HG03575 (cell line): Measurements from ENCODE around the gene TBC1D16.
"Not testable (repeated sequence)": the region's sequence is repeated elsewhere in the genome, so short reads cannot be mapped to it uniquely, and the experiment has no call there.

Experiments used
- ATAC-seq: cut with Tn5 transposase; IDR thresholded peaks from one replicate; pipeline ENCODE4 v1.9.1; 2021; ENCODE audit not compliant: unreplicated experiment, insufficient number of reproducible peaks, low FRiP score; ENCODE audit errors: extremely low read depth

Gene TBC1D16

GRCh38 chr17:80058311-80058955 lies 22.8 kb upstream of the TBC1D16 start:
- no peak for ATAC-seq

DNA sequence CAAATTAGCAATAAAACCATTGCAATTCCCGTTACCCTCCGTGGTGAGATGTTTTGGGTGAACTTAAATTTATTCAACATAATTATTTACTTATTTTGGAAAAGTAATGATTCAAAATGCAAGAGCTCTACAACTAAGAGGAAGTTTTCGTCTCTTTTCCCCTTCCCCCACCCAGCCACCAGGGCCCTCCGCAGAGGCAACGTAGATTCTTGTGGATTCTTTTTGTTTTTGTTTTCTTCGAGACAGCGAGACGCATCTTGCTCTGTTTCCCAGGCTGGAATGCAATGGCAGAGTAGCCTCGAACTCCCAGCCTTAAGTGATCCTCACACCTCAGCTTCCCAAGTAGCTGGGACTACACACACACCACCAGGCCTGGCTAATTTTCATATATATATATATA lies 19.9 kb upstream of the TBC1D16 start:
- ATAC-seq, result no peak

GRCh38 chr17:80053102-80053501 lies 17.4 kb upstream of the TBC1D16 start:
- ATAC-seq, result no peak

DNA sequence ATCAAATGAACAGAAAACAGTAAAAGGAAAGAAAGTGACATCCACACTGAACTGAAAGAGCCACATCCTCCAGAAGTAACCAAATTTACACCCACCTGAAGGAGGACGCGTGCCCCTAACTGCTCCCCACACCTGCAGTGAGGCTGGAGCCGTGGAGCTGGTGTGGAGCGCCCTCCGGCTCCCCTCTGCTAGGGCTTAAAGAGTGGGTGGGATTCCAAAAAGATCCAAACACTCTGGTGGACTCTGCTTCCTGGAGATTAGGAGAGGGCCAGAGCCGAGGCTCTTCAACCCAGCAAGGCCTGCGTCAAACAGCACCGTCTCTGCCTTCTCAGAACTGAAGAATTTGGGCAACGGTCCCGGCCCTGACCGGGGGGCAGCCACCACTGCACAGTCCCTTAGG lies 16.0 kb upstream of the TBC1D16 start:
- no peak for ATAC-seq

DNA sequence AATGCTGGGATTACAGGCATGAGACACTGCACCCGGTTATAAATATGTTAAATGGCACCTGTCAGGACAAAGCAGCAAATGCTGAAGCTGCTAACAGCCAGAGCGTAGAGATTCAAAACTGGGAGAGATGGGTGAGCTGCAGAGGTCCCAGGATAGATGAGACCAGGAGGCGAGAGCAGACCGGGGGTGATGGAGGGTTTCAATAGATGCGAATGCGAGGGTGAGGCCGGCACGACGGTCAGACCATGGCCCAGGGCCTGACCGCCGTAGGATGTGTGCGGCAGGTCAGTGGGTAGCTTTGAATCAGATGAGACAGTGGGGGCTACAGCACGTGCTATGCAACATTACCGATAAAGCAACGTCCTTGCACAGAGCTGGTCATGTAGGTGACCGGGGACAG lies 15.0 kb upstream of the TBC1D16 start:
- ATAC-seq, result no peak

- no peak for ATAC-seq
These were observed 14.3 kb upstream of the TBC1D16 start for GRCh38 chr17:80049986-80050385.

DNA sequence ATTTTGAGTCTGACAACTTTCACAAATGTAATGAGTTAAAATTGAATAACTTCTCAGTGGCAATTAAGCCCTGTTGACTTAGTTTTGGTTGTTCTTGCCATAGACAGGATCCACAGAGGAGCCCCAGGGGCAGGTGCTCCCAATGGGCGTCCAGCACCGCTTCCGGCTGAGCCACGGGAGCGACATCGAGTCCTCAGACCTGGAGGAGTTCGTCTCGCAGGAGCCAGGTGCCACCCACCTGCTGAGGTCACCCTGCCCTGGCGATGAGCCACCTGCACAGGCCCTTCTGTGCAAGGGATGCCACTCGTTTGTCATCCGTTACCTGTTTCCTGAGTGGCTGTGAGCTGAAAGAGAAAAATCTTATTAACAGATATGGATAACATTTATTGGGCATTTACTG lies 11.5 kb upstream of the TBC1D16 start:
- no peak for ATAC-seq

GRCh38 chr17:80046709-80047108 lies 11.0 kb upstream of the TBC1D16 start:
- not testable (repeated sequence) for ATAC-seq

GRCh38 chr17:80045703-80046102 lies 10.0 kb upstream of the TBC1D16 start:
- no peak for ATAC-seq

GRCh38 chr17:80043963-80044362 lies 8.3 kb upstream of the TBC1D16 start:
- no peak for ATAC-seq

DNA sequence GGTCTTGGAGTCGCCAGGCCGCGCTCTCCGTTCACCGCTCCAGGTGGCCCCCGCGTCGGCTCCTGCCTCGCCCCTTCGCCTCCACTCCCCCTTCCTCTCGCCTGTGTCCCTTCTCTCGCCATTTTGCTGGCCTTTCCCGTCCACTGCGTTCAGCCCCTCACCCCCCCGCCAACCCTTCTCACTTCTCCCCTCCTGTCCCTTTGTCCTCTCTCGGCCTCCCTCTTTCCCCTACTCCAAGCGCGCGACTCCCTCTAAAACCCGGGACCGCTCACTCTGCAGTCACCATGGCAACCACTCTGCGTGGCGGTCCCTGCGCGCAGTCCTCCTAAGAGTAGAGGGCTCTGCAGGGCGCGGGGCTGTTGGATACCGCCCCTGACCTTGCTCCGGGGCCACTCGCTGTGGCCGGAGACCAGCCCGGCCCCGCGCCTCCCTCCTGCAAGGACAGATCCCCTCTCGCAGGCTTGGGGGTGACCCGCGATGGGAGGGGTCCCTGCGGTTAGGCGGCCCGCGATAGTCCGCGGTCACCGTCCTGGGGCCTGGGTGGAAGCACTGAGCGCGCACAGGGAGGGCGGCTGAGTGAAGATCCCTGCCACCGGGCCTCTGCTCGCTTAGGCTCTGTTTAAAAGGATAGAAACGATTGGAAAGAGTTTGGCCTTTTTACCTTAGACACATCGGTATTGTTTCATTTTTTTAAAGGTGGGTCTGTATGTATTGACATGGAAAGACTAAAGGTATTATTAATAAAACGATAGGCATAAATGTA lies 1.2 kb upstream of the TBC1D16 start:
- no peak for ATAC-seq

DNA sequence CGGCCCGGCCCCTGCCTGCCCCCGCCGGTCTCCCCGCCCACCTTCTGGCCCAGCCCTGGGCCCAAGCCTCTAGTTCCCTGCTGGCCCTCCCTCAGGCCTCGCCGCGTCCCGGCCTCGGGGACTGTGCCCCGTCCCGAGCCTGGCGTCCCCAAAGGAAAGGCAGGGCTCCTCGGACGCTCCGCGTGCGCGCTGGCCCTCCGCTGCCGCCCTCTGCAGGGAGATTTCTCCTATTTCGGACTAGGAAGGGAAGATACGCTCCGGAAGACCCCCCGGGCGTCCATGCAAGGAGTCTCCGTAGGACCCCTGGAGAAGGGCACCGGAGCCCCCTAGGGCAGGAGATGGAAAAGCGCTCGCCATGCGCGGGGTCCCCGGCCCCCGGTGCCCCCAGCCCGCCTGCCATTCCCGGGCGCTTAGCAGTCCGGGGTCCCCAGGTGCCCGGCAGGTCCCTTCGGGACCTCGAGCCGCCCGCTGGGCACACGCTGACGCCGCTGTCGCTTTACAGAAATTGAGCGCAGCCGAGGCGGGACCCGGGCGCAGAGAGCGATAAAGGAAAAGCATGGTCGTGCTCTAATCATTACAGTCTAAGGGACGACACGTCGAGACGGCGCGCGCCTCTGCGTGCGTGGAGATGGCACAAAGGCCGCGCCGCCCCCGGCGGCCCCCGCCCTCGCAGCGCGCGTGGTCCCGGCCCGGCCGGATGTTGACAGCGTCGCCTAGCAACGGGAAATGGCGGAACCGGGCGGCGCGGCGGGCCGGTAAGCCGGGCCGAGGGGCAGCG lies 454 bp upstream of the TBC1D16 start, which contains the start of gene CCDC40:
Gene CCDC40, plus strand, starts transcription at position 706 of the 778 bp plus-strand sequence. Its CDS starts 21 bp downstream, at position 727.
- ATAC-seq, result no peak

GRCh38 chr17:80034791-80035686 lies 633 bp downstream of the TBC1D16 start:
- no peak for ATAC-seq

GRCh38 chr17:80033840-80034239 lies 1.8 kb downstream of the TBC1D16 start:
- no peak for ATAC-seq

GRCh38 chr17:80032614-80033171 lies 3.0 kb downstream of the TBC1D16 start:
- ATAC-seq, result no peak

DNA sequence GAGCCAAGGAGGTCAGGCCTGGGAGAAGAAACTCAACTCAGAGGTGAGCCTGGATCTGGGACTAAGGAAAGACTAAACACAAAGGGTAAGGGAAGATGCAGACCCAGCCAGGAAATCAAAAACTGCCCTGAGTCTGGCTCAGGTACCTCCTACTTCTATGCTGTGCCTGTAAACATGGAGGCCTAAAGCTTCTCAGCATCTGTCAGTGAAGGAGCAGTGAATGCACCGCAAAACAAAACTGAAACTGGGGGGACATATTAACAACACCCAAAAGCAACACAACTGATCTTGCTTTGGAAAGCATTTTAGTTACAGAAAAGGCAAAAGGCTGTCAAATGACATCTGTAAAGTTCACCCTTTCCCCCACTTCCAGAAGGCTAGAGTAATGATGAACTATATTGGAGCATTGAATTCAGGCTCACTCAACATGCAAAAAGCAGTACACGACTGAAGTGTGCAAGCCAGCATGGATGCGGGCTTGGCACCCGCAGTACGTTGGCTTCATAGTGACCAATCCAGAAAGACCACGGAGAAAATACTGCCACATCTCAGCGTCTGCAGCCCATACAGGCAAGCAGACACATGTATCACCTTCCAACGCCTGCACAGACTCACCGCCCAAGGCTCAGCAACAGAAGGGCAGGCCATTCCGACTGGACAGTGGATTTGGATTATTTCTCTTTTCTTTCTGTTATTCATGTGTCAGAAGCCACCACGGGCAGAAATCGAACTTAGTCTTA lies 3.8 kb downstream of the TBC1D16 start:
- ATAC-seq, result no peak

- no peak for ATAC-seq
These were observed 4.8 kb downstream of the TBC1D16 start for GRCh38 chr17:80030730-80031410.
